Subcutaneous adipose tissue (tissue), 4 donors: Measurements from ENCODE around the gene NDUFAF4. TPM values are rescaled to one million over a fixed set of nuclear protein-coding genes. Genes with fewer than 3 reads are reported as not detected.

Experiments used
- total RNA-seq, 4 donors: library from RNA; depleted of rRNA; stranded (reverse); fragments of >200 nt; gene quantifications; one replicate each; pipeline ENCODE4 v1.1.0, GENCODE V29; 2016
- TF ChIP-seq, protein P1 (sequence below): fragments of 450-650 bp; IDR thresholded peaks from one replicate; pipeline ENCODE4 v1.5.1; 2016; ENCODE audit warnings: low read depth, mild to moderate bottlenecking, control low read depth, antibody characterized with exemption, moderate library complexity

NDUFAF4 gene
- total RNA-seq, 4 donors from 2014 or later: 11.0 to 83.8 (median 15.3) TPM

- TF ChIP-seq, protein P1, sequence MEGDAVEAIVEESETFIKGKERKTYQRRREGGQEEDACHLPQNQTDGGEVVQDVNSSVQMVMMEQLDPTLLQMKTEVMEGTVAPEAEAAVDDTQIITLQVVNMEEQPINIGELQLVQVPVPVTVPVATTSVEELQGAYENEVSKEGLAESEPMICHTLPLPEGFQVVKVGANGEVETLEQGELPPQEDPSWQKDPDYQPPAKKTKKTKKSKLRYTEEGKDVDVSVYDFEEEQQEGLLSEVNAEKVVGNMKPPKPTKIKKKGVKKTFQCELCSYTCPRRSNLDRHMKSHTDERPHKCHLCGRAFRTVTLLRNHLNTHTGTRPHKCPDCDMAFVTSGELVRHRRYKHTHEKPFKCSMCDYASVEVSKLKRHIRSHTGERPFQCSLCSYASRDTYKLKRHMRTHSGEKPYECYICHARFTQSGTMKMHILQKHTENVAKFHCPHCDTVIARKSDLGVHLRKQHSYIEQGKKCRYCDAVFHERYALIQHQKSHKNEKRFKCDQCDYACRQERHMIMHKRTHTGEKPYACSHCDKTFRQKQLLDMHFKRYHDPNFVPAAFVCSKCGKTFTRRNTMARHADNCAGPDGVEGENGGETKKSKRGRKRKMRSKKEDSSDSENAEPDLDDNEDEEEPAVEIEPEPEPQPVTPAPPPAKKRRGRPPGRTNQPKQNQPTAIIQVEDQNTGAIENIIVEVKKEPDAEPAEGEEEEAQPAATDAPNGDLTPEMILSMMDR: no peak
Observed at GRCh38 chr6:96872976-96873375, 24.7 kb downstream of the NDUFAF4 start.

DNA sequence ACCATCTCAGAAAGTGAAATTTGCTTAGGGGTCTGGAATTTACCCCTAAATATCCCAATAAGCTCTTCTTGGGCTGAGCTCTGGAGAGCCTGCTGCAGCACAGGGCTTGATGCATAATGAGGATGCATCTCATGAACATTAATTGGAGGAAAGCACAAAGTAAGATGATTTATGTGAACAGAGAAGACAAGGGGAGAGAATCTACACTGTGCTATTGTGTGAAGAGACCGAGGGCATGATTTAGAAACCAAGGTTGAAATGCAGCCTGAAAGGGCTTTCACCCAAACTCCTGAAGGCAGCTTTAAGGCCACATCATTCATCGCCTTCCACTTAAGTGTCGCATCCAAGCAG lies 32.7 kb downstream of the NDUFAF4 start:
- TF ChIP-seq, protein P1: no peak

- TF ChIP-seq, protein P1: no peak
Observed at GRCh38 chr6:96864216-96865054, 33.3 kb downstream of the NDUFAF4 start.

DNA sequence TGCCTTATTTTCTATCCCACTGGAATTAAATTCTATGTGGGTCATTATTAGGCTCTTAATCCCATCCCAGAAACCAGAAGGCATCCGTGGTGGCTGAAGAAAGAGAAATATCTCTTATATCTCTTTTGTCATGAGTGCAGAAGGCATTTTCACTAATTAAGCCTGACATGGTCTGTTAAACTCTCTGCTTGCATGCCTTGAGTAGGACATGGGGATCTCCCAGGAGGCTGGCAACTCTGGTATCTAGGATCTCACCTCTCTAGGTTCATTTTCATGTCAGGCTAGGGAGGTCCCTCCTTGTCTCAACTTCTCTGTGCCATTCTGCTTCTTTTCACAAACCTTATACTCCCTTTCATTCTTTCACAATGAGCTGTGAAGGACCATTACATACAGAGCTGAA lies 35.1 kb downstream of the NDUFAF4 start:
- TF ChIP-seq, protein P1: no peak

DNA sequence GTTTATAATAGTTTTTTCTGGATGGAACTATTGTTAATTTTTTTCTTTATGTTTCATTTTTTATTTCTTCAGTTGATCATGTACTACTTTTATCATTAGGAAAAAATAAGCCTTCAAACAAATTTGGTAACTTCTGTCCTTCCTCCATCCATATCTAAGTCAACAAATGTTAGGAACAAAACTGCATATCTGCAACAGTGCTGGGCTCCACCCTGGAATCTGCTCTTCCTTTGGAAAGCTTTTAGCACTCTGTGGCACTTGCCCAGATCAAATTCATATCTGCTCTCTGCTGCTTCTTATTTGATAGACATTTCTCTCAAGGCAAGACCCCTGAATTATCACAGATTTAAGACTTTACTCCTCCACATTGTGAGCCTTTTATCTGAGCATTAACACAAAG lies 36.1 kb downstream of the NDUFAF4 start:
- TF ChIP-seq, protein P1: no peak

GRCh38 chr6:96856856-96857255 lies 40.8 kb downstream of the NDUFAF4 start:
- TF ChIP-seq, protein P1: no peak

GRCh38 chr6:96853083-96853482 lies 44.6 kb downstream of the NDUFAF4 start:
- TF ChIP-seq, protein P1: no peak
